A673 (cell line): ENCODE results near the gene MYO1H.

Source experiments
- EZH2 ChIP-seq: fragments of 200-600 bp; sonication (generic); IDR thresholded peaks from 2 replicates; pipeline ENCODE4 v1.6.1; 2017; ENCODE audit warnings: borderline replicate concordance, low read depth, mild to moderate bottlenecking, mixed read lengths, antibody characterized with exemption, low read length; ENCODE audit not compliant: poor library complexity, severe bottlenecking
- TF ChIP-seq, protein P1 (sequence below): fragments of 300-800, 200-600 bp; sonication (generic); conservative IDR thresholded peaks from 2 replicates; pipeline ENCODE4 v1.5.1; 2017; ENCODE audit warnings: low read depth, mild to moderate bottlenecking, antibody characterized with exemption, low read length, moderate library complexity, mixed read lengths

DNA sequence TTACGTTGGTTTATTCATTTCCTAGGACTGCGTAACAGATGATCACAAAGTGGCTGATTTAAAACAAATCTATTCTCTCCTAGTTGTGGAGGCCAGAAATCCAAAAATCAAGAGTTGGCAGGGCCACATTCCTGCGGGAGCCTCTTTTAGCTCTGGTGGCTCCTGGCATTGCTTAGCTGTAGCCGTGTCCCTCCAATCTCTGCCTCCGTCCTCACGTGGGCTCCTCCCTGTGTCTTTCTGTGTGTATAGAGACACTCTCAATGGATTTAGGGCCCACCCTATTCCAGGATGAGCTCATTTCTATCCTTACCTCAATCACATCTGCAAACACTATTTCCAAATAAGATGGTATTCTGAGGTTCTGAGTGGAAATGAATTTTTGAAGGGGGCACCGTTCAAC is 86.9 kb downstream of the MYO1H start:
- TF ChIP-seq, protein P1, sequence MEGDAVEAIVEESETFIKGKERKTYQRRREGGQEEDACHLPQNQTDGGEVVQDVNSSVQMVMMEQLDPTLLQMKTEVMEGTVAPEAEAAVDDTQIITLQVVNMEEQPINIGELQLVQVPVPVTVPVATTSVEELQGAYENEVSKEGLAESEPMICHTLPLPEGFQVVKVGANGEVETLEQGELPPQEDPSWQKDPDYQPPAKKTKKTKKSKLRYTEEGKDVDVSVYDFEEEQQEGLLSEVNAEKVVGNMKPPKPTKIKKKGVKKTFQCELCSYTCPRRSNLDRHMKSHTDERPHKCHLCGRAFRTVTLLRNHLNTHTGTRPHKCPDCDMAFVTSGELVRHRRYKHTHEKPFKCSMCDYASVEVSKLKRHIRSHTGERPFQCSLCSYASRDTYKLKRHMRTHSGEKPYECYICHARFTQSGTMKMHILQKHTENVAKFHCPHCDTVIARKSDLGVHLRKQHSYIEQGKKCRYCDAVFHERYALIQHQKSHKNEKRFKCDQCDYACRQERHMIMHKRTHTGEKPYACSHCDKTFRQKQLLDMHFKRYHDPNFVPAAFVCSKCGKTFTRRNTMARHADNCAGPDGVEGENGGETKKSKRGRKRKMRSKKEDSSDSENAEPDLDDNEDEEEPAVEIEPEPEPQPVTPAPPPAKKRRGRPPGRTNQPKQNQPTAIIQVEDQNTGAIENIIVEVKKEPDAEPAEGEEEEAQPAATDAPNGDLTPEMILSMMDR = no peak
- TF ChIP-seq EZH2 = no peak
